Smooth muscle cell (in vitro differentiated cells): ENCODE results near the gene ZMYM4. TPM values are rescaled to one million over a fixed set of nuclear protein-coding genes. Genes with fewer than 3 reads are reported as not detected.
"Not testable (repeated sequence)": the region's sequence is repeated elsewhere in the genome, so short reads cannot be mapped to it uniquely, and the experiment has no call there.

Experiments used
- DNase-seq: peaks from one replicate; lab custom pipeline; 2025; ENCODE audit not compliant: unreplicated experiment; lab: John Stamatoyannopoulos, UW
- H2AFZ ChIP-seq: fragments of 200-600 bp; sonication (generic); 2 replicates; pipeline ENCODE4 v1.6.0; 2016; ENCODE audit warnings: antibody characterized with exemption, low read depth, mild to moderate bottlenecking
- H3F3A ChIP-seq: fragments of 200-600 bp; sonication (generic); 2 replicates; pipeline ENCODE4 v1.6.0; 2017; ENCODE audit warnings: antibody characterized with exemption, low read depth
- H3K27ac ChIP-seq: fragments of 200-600 bp; sonication (generic); 2 replicates; pipeline ENCODE4 v1.5.1; 2016; ENCODE audit warnings: low read depth, mild to moderate bottlenecking
- H3K27me3 ChIP-seq: fragments of 200-600 bp; sonication (generic); 2 replicates; pipeline ENCODE4 v1.6.1; 2016; ENCODE audit warnings: low read depth, mild to moderate bottlenecking
- H3K36me3 ChIP-seq: fragments of 200-600 bp; sonication (generic); 2 replicates; pipeline ENCODE4 v1.5.1; 2016; ENCODE audit warnings: low read depth
- H3K4me1 ChIP-seq: fragments of 200-600 bp; sonication (generic); 2 replicates; pipeline ENCODE4 v1.5.1; 2016; ENCODE audit warnings: low read depth
- H3K4me2 ChIP-seq: fragments of 200-600 bp; sonication (generic); 2 replicates; pipeline ENCODE4 v1.6.0; 2016; ENCODE audit warnings: mild to moderate bottlenecking
- H3K4me3 ChIP-seq: fragments of 200-600 bp; sonication (generic); 2 replicates; pipeline ENCODE4 v1.5.1; 2016; ENCODE audit warnings: mild to moderate bottlenecking
- H3K79me2 ChIP-seq: fragments of 200-600 bp; sonication (generic); 2 replicates; pipeline ENCODE4 v1.6.0; 2016; ENCODE audit warnings: low read depth, mild to moderate bottlenecking
- H3K9ac ChIP-seq: fragments of 200-600 bp; sonication (generic); 2 replicates; pipeline ENCODE4 v1.6.0; 2016; ENCODE audit warnings: low read depth
- H3K9me3 ChIP-seq: fragments of 200-600 bp; sonication (generic); replicated peaks from 2 replicates; pipeline ENCODE4 v1.5.1; 2016; ENCODE audit warnings: low read depth
- H4K20me1 ChIP-seq: fragments of 200-600 bp; sonication (generic); 2 replicates; pipeline ENCODE4 v1.6.0; 2016; ENCODE audit warnings: low read depth
- WGBS: methylation state at CpG from one replicate; pipeline ENCODE4 v1.1.7; 2016; ENCODE audit warnings: low lambda C conversion rate; 5-methylcytosine and 5-hydroxymethylcytosine counted together
- polyA plus RNA-seq: library from polyadenylated mRNA; unstranded; fragments of >200 nt; fragmentation: Nextera tagmentation; extraction: Ambion mirVana; gene quantifications from 2 replicates; pipeline ENCODE4 v1.2.1, GENCODE V29; 2016
- total RNA-seq: library from RNA; depleted of rRNA; stranded (reverse); fragments of >200 nt; gene quantifications from 2 replicates; pipeline ENCODE4 v1.2.3, GENCODE V29; 2014
- TF ChIP-seq, protein P1 (sequence below): fragments of 200-600 bp; sonication (generic); IDR thresholded peaks from 2 replicates; pipeline ENCODE4 v1.5.1; 2017; ENCODE audit warnings: borderline replicate concordance, mild to moderate bottlenecking, antibody characterized with exemption; ENCODE audit not compliant: insufficient read depth, poor library complexity, severe bottlenecking

The ZMYM4 gene
- total and polyA plus RNA-seq, 2 experiments from 2014 or later: 18.7 to 27.2 TPM

DNA sequence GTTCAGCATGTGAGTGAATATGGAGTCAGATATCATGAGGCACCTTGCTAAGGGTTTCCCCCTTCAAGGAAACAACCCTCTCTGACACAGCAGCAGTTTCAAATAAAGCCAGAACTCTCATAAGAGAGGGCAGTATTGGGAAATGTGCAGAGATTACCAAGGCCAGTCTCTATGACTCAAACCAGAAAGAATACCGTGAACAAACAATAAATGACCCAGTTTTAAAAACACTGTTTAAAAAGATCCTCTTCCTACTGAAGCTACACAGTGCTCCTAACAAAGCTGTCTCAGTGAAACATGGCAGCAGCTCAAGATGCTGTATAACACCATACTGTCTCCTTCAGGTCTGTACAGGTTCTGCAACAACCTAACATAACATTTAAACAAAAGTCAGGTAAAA is 186.1 kb downstream of the ZMYM4 start:
- Histone ChIP-seq H4K20me1 (no peaks in the 10 kb centered on the region), H3K4me3 (no peak overlapping the region), H3K9ac (no peak overlapping the region), H3K27ac (peak overlapping the region; percentile 29), H3K4me1 (no peaks in the 10 kb centered on the region), H2AFZ (no peak overlapping the region), H3K36me3 (no peaks in the 10 kb centered on the region), H3K9me3 (no peaks in the 10 kb centered on the region), H3K27me3 (no peaks in the 10 kb centered on the region), H3K79me2 (no peaks in the 10 kb centered on the region), H3F3A (peaks cover 18% of the 10 kb centered on the region), H3K4me2 (peak overlapping the region; percentile 8)
- no peak for DNase-seq
- TF ChIP-seq, protein P1, sequence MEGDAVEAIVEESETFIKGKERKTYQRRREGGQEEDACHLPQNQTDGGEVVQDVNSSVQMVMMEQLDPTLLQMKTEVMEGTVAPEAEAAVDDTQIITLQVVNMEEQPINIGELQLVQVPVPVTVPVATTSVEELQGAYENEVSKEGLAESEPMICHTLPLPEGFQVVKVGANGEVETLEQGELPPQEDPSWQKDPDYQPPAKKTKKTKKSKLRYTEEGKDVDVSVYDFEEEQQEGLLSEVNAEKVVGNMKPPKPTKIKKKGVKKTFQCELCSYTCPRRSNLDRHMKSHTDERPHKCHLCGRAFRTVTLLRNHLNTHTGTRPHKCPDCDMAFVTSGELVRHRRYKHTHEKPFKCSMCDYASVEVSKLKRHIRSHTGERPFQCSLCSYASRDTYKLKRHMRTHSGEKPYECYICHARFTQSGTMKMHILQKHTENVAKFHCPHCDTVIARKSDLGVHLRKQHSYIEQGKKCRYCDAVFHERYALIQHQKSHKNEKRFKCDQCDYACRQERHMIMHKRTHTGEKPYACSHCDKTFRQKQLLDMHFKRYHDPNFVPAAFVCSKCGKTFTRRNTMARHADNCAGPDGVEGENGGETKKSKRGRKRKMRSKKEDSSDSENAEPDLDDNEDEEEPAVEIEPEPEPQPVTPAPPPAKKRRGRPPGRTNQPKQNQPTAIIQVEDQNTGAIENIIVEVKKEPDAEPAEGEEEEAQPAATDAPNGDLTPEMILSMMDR: no peak
- WGBS: 11% methylated on average over 1 of the region's 1 CpG

DNA sequence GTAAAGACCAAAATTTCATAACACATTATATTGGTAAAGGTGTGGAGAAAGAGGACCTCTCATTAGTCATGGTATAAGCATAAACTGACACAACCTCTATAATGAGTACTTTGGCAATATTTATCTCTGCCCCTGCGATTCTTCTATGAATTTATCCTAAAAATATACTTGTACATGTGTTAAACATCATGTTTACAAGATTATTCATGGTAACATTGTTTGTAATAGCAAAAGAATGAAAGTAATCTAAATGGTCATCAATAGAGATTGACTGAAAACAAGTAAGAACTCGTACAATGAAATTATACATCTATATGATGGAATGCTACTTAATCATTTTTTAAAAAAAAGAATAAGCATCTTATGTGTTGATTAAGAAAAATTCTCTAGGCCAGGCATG is 192.3 kb downstream of the ZMYM4 start:
- TF ChIP-seq, protein P1: no peak
- no peak overlapping the region for H3K4me3 ChIP-seq
- no peaks in the 10 kb centered on the region for H3K4me1 ChIP-seq
- H3K4me2 ChIP-seq: no peak overlapping the region
- no peak for DNase-seq
- H3K9ac ChIP-seq: no peak overlapping the region
- H3K79me2 ChIP-seq: no peaks in the 10 kb centered on the region
- no peak overlapping the region for H3K27ac ChIP-seq
- H2AFZ ChIP-seq: no peak overlapping the region
- no peaks in the 10 kb centered on the region for H3K9me3 ChIP-seq
- WGBS: 96% methylated on average over 2 of the region's 2 CpGs
- no peaks in the 10 kb centered on the region for H3F3A ChIP-seq
- no peaks in the 10 kb centered on the region for H4K20me1 ChIP-seq
- peaks cover 20% of the 10 kb centered on the region for H3K36me3 ChIP-seq
- no peaks in the 10 kb centered on the region for H3K27me3 ChIP-seq

DNA sequence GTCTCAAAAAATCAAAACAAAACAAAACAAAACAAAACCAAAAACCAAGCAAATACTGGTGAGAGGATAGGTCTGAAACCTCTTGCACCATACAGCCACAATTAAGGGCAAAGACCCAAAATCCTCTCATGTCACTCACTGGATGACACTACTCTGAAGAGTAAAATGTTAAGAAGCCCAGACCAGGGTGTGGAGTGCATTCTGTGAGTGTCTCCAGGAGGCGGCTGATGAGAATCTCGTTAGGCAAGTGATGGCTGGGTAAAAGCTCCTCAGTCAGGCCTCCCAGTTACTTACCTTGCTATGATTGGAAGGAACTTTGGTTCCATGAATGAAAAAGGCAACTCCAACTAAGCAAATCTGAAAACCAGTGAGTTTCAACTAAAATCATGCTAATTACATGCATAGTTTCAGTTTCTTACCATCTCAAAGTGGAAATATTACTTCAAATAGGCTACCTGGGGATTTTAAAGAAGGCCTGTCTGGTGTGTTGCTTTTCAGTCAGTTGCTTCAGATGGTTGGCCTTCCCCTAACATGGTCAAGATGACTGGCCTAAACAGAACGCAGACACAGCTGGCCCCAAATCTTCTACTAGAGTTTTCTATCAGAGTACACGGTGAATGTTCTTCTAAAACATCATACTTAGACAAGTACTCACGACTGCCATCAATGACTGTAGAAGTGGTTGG is 193.6 kb downstream of the ZMYM4 start:
- DNase-seq: no peak
- Histone ChIP-seq H3K4me2 (no peak overlapping the region), H3K4me1 (no peaks in the 10 kb centered on the region), H3K4me3 (no peak overlapping the region), H2AFZ (no peak overlapping the region), H3K9me3 (no peaks in the 10 kb centered on the region), H3K27ac (no peak overlapping the region), H3K36me3 (peaks cover 25% of the 10 kb centered on the region), H4K20me1 (no peaks in the 10 kb centered on the region), H3K79me2 (no peaks in the 10 kb centered on the region), H3K27me3 (no peaks in the 10 kb centered on the region), H3K9ac (no peak overlapping the region), H3F3A (no peaks in the 10 kb centered on the region)
- WGBS: over 99% methylated on average over 5 of the region's 5 CpGs
- TF ChIP-seq, protein P1: no peak

DNA sequence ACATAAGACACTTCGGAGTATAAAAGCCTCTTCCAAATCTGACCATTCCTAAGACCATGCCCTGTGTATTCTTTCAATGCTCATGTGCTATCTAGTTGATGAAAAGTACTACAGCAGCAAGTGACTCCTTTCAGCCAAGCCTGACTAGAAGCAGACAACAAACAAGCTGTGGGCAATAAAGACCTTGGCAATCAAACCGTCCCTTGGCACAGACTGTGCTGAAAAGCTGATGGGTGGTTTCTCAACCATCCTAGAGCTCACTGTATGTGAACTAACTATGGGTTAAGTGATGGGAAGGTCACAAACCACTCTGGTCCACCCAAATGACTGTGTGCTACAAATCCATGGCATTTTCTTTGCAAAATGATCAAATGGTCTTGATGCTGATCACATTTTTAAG is 194.7 kb downstream of the ZMYM4 start:
- Histone ChIP-seq H3K27me3 (no peaks in the 10 kb centered on the region), H3K4me3 (no peak overlapping the region), H3K4me2 (no peak overlapping the region), H3K9me3 (no peaks in the 10 kb centered on the region), H3K4me1 (no peaks in the 10 kb centered on the region), H3F3A (no peaks in the 10 kb centered on the region), H4K20me1 (no peaks in the 10 kb centered on the region), H2AFZ (no peak overlapping the region), H3K27ac (no peak overlapping the region), H3K9ac (no peak overlapping the region), H3K36me3 (peaks cover 25% of the 10 kb centered on the region), H3K79me2 (no peaks in the 10 kb centered on the region)
- DNase-seq: no peak
- WGBS: 96% methylated on average over 2 of the region's 2 CpGs
- TF ChIP-seq, protein P1: no peak

DNA sequence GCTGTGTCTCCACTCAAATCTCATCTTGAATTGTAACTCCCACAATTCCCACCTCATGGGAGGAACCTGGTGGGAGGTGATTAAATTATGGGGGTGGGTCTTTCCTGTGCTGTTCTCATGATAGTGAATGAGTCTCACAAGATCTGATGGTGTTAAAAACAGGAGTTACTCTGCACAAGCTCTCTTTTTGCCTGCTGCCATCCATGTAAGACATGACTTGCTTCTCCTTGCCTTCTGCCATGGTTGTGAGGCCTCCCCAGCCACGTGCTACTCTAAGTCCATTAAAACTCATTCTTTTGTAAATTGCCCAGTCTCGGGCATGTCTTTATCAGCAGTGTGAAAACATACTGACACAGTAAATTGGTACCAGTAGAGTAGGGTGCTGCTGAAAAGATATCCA is 195.2 kb downstream of the ZMYM4 start:
- H3K79me2 ChIP-seq, H3F3A ChIP-seq, H3K9me3 ChIP-seq, H4K20me1 ChIP-seq, H3K4me2 ChIP-seq, H2AFZ ChIP-seq, H3K27ac ChIP-seq, H3K9ac ChIP-seq, H3K27me3 ChIP-seq, H3K4me1 ChIP-seq, H3K4me3 ChIP-seq, DNase-seq: not testable (repeated sequence)
- peaks cover 25% of the 10 kb centered on the region for H3K36me3 ChIP-seq
- WGBS: 85% methylated on average over 2 of the region's 2 CpGs
